ENCODE results near the gene OR6C3. TPM values are rescaled to one million over a fixed set of nuclear protein-coding genes. Genes with fewer than 3 reads are reported as not detected.
"Not testable (repeated sequence)": the region's sequence is repeated elsewhere in the genome, so short reads cannot be mapped to it uniquely, and the experiment has no call there.

OR6C3 gene
- polyA plus RNA-seq, 1 experiment, result not detected

DNA sequence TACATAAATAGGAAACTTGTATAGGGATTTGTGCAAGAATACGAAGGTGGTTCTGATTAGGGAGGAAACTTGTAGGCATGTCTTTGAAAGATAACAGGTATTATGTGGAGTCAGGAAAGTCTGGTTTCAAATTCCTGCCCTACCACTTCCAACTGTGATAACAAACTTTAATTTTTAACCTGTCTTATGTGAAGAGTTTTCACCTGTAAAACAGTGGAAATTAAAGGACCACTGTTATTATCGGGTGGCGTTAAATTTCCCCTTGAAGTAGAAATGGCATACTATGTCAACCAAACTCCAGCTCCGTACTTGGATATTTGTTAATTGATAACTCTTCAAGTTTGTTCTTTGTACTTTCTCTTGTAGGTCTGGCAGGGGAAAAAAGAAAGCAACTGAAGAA, 10.3 kb upstream of the OR6C3 start:
- H3K4me3 ChIP-seq (ENCODE audit: low read depth, low read length), result no peak overlapping the region
- H3K27me3 ChIP-seq (ENCODE audit: control insufficient read depth, insufficient read depth, low read length), result no peaks in the 10 kb centered on the region
- ChIA-PET CTCF (no interaction called here), POLR2A (no interaction called here)
- TF ChIP-seq, protein P1, sequence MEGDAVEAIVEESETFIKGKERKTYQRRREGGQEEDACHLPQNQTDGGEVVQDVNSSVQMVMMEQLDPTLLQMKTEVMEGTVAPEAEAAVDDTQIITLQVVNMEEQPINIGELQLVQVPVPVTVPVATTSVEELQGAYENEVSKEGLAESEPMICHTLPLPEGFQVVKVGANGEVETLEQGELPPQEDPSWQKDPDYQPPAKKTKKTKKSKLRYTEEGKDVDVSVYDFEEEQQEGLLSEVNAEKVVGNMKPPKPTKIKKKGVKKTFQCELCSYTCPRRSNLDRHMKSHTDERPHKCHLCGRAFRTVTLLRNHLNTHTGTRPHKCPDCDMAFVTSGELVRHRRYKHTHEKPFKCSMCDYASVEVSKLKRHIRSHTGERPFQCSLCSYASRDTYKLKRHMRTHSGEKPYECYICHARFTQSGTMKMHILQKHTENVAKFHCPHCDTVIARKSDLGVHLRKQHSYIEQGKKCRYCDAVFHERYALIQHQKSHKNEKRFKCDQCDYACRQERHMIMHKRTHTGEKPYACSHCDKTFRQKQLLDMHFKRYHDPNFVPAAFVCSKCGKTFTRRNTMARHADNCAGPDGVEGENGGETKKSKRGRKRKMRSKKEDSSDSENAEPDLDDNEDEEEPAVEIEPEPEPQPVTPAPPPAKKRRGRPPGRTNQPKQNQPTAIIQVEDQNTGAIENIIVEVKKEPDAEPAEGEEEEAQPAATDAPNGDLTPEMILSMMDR (IDR thresholded peaks at IDR 0.05; ENCODE audit: insufficient read depth, low read depth, low read length), result no peak
- DNase-seq (ENCODE audit: low read depth), result no peak
- H3K36me3 ChIP-seq (ENCODE audit: control insufficient read depth, insufficient read depth, low read length), result no peaks in the 10 kb centered on the region

DNA sequence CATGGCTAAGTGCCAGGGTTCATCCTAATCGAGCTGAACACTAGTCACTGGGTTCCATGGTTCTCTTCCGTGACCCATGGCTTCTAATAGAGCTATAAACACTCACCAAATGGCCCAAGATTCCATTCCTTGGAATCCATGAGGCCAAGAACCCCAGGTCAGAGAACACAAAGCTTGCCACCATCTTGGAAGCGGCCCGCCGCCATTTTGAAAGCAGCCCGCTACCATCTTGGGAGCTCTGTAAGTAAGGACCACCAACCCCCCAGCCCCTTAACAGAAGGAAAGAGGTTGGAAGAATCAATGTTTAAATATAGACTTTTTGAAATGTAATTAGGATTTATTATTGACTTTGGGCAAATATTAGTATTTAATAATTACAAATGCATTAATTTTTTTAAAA, 4.7 kb upstream of the OR6C3 start:
- CTCF ChIA-PET; H3K4me3 ChIP-seq (ENCODE audit: low read depth, low read length); POLR2A ChIA-PET; H3K36me3 ChIP-seq (ENCODE audit: control insufficient read depth, insufficient read depth, low read length); DNase-seq (ENCODE audit: low read depth); H3K27me3 ChIP-seq (ENCODE audit: control insufficient read depth, insufficient read depth, low read length): not testable (repeated sequence)

DNA sequence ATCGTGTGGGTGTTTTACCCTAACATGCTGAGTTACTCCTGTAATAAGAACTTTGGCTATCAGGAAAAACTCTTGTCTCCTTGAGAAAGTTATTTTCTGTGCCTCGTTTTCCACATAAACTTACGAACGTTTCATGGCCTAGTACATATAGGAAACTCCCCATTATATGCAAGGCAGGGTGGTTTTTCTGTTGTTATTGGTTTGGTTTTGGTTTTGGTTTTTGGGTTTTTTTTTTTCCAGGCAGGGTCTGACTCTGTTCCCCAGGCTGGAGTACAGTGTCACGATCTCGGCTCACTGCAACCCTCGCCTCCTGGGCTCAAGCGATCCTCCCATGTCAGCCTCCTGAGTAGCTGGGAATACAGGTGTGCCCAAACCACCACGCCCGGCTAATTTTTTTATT, 5.5 kb downstream of the OR6C3 start:
- TF ChIP-seq, protein P1 (IDR thresholded peaks at IDR 0.05; ENCODE audit: insufficient read depth, low read depth, low read length), result no peak
- Histone ChIP-seq H3K36me3 (ENCODE audit: control insufficient read depth, insufficient read depth, low read length) (no peaks in the 10 kb centered on the region), H3K4me3 (ENCODE audit: low read depth, low read length) (no peak overlapping the region), H3K27me3 (ENCODE audit: control insufficient read depth, insufficient read depth, low read length) (no peaks in the 10 kb centered on the region)
- ChIA-PET POLR2A (no interaction called here), CTCF (no interaction called here)
- no peak for DNase-seq (ENCODE audit: low read depth)

DNA sequence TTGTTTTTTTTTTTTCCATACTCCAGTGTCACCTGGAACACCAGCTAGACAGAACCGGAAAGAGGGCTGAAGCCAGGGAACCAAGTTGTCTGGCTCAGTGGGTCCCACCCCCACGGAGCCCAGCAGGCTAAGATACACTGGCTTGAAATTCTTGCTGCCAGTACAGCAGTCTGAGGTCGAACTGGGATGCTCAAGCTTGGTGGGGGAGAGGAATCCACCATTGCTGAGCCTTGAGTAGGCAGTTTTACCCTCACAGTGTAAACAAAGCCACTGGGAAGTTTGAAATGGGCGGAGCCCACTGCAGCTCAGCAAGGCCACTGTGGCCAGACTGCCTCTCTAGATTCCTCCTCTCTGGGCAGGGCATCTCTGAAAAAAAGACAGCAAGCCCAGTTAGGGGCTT, 24.8 kb downstream of the OR6C3 start:
- DNase-seq (ENCODE audit: low read depth); H3K36me3 ChIP-seq (ENCODE audit: control insufficient read depth, insufficient read depth, low read length); H3K4me3 ChIP-seq (ENCODE audit: low read depth, low read length); H3K27me3 ChIP-seq (ENCODE audit: control insufficient read depth, insufficient read depth, low read length); CTCF ChIA-PET; POLR2A ChIA-PET: not testable (repeated sequence)

DNA sequence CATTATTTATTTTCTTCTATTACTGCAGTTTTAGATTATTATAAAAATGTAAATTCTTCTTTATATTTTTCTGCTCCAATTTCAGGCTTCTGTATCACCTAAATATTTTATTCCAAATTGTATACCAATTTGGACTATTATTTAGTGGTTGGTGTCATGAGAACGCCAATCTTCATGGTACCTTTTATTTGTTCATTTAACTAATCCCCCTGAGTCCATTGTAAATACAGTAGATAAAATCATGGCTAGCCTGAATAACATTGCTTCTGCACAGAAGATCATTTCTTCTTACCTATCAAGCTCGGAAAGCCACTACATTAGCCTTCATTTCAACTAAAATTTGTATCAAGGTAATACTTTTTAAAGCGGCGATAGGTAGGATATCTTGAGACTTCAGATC, 32.1 kb downstream of the OR6C3 start, which contains the start of gene OR6C75:
Gene OR6C75, plus strand, starts transcription at position 301 of the 400 bp plus-strand sequence. CDS start 2,136 bp downstream, outside the sequence.
- H3K36me3 ChIP-seq (ENCODE audit: control insufficient read depth, insufficient read depth, low read length), result no peaks in the 10 kb centered on the region
- no peak within 1 kb of the TSS for H3K4me3 ChIP-seq (ENCODE audit: low read depth, low read length)
- CTCF ChIA-PET, result no interaction called here
- POLR2A ChIA-PET, result no interaction called here
- no peak for DNase-seq (ENCODE audit: low read depth)
- TF ChIP-seq, protein P1 (IDR thresholded peaks at IDR 0.05; ENCODE audit: insufficient read depth, low read depth, low read length), result no peak
- no peaks in the 10 kb centered on the region for H3K27me3 ChIP-seq (ENCODE audit: control insufficient read depth, insufficient read depth, low read length)

DNA sequence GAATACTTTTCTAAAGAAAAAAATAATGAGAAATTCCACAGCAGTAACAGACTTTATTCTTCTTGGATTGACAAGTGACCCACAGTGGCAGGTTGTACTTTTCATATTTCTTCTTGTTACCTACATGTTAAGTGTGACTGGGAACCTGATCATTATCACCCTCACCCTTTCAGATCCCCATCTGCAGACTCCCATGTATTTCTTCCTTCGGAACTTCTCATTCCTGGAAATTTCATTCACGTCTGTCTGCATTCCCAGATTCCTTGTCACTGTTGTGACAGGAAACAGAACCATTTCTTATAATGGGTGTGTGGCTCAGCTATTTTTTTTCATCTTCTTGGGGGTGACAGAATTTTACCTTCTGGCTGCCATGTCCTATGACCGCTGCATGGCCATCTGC, 34.5 kb downstream of the OR6C3 start:
- Histone ChIP-seq H3K27me3 (ENCODE audit: control insufficient read depth, insufficient read depth, low read length) (no peaks in the 10 kb centered on the region), H3K4me3 (ENCODE audit: low read depth, low read length) (no peak overlapping the region), H3K36me3 (ENCODE audit: control insufficient read depth, insufficient read depth, low read length) (no peaks in the 10 kb centered on the region)
- TF ChIP-seq, protein P1 (IDR thresholded peaks at IDR 0.05; ENCODE audit: insufficient read depth, low read depth, low read length), result no peak
- ChIA-PET CTCF (no interaction called here), POLR2A (no interaction called here)
- no peak for DNase-seq (ENCODE audit: low read depth)

All from BJ (cell line).